ENCODE measurements around the gene INSC.
A peak's percentile ranks its signal among the peaks of the same experiment; 100 is the strongest.

Gene INSC

DNA sequence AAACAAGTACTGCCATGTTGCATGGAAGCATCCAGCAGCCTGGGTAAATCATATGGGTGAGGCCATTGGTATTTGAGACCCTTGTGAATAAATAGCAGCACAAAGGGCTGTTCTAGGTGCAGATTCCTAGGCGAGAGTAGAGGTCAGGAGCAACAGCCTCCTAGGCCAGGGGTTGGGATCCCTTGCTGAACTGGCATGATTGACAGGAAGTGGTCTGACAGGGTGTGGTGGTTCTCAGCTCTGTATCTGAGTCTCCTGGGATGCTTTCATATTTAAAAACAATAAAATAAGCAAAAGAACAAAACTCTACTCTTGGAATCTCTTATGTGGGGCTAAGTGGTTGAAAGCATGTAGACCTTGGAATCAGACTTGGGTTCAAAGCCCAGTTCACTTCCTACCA, 35.8 kb downstream of the INSC start:
- no peak for DNase-seq

- DNase-seq, result no peak
Observed at GRCh38 chr11:15153231-15153630, 38.5 kb downstream of the INSC start.

DNA sequence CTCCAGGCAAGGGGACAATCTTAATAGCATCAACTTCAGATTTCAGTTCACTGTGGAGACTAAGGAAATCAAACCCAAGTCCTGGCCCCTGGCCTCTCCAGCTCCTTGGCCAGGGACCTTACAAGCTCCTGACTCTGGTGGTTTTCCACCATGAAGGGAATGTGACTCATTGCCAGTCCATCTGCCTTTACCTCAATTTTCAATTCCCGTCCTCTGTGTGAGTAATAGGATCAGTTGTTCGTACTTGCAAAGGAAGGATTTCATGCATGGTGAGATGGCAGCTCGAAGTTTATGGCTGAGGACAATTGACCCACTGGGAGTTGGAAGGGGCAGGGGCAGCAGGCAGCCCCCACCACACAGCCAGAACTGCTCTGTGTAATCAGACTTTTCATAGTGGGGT, 42.5 kb downstream of the INSC start:
- no peak for DNase-seq

- no peak for DNase-seq
Observed at GRCh38 chr11:15157606-15158137, 42.9 kb downstream of the INSC start.

DNA sequence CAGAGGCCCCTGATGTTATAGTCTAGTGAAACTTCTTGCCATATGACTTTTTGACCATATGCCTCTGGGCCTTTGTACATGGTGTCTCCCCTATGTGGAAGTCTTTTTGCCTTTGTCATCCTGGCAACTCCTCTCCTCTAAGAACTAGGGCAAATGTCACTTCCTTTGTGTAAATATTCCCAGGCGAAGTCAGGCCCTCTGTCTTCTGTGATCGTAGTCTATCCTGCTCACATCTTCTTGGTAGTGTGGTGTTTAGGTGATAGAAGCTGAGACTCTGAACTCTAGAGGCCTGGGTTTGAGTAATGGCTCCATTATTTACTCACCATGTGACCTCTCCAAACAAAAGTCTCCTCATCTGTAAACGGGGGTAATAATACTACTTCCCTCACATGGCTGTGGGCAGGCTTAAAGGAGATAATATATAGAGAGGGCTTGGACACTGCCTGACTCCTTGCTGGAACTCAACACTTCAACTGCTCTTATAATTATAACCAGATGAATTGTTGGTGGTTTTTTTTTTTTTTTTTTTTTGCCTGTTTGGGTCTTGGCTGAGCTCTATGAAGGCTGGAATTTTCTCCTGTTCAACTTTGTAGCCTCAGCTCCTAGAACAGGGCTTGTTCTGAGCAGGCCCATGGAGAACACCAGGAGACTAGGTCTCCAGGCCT, 43.8 kb downstream of the INSC start:
- no peak for DNase-seq

GRCh38 chr11:15159085-15159484, 44.4 kb downstream of the INSC start:
- peak; percentile 22 for DNase-seq

DNA sequence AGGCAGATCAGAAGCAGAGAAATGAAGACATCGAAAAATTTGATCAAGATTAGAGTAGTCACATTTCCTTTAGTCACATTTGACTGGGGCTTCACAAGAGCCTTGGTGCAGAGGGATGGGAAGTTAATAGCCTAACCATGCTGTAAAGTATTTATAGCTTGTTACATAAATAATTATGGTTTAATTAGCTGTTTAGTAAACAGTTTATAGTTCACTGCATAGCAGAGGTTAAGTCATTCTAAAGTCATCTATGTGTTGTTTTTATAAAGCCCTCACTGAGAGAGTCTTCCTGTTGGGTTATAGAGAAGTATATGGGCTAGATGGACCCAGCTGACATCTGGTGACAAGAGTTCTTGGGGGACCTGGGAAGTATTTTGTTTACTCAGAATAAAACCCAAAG, 47.1 kb downstream of the INSC start:
- no peak for DNase-seq

GRCh38 chr11:15163136-15163535, 48.4 kb downstream of the INSC start:
- DNase-seq, result no peak

DNA sequence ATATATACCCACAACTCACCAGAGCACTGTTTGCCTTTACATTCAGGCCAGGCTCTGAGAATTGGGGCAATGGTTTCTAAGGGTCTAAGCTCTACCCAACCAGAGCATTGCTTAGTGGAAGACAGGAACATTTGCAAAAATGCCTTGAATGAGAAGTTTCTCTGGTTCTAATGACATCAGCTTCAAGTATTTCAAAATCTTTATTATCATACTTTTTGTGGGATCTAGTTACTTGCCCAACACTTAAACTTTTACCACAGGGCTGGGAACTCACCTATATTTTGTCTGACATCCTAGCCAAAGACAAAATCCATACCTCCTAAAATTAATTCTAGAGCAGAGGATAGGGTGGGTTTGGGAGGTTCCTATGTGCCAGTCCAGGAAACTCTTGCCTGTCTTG, 51.5 kb downstream of the INSC start:
- DNase-seq, result no peak

- no peak for DNase-seq
Observed at GRCh38 chr11:15169815-15170551, 55.3 kb downstream of the INSC start.

GRCh38 chr11:15170698-15171097, 56.0 kb downstream of the INSC start:
- DNase-seq, result no peak

GRCh38 chr11:15171956-15172355, 57.2 kb downstream of the INSC start:
- DNase-seq, result no peak

GRCh38 chr11:15175831-15176230, 61.1 kb downstream of the INSC start:
- DNase-seq, result no peak

GRCh38 chr11:15176646-15177163, 62.0 kb downstream of the INSC start:
- DNase-seq, result no peak

GRCh38 chr11:15177491-15177890, 62.8 kb downstream of the INSC start:
- no peak for DNase-seq

DNA sequence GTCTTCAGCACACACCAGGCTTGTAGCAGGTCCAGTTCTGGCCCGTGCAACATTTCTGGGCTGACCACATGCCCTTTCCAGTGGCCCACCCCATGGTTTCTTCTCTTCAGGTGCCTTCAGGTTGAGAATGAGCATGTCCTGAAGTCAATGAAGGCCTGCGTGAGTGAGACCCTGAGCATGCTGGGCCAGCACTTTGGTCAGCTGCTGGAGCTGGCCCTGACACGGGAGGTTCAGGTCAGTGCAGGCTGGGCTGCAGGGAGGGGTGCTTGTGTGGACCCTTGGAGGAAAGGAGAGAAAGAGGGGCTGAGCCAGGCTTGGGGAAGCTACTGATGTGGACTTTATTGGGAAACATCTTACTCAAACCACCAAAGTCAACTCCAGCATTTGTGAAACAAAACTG, 63.5 kb downstream of the INSC start:
- no peak for DNase-seq

GRCh38 chr11:15179167-15179566, 64.4 kb downstream of the INSC start:
- DNase-seq, result no peak

- no peak for DNase-seq
Observed at GRCh38 chr11:15180212-15180792, 65.6 kb downstream of the INSC start.

DNA sequence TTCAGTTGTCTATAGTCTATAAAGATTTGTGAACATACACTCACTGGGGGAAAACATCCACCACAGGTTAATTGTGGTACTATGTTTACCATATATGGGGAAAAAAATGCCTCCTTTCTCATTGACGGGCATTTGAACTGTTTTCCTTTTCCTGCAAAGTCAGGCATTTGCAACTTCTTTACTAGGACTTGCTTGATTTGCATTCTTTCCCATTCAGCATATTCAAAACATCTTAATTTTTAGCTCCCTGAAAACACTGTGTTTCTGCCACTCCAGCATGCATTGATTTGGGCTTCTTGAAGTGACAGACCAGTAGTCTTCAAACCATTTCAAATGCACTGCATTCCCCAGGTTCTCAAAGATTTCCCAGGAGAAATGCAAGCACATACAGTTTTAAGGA, 67.6 kb downstream of the INSC start:
- no peak for DNase-seq

DNA sequence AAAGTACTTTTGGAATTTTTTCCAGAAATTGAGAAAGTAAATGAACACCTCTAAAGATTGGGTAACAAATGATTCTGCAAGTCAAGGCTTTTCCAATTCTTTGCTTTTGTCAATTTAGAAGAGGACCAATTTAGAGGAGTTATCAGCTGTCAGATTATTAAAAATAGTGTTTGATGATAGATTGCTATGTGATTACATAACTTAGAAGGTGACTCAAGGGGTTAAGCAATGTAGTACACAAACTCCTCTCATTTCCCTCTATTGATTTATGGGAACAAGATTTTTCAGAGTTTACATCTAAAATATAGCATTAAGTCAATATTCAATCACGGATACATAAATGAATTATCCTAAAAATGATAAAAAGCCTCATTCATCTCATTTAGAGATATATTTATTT, 70.3 kb downstream of the INSC start:
- DNase-seq, result no peak

GRCh38 chr11:15186146-15186545, 71.4 kb downstream of the INSC start:
- no peak for DNase-seq

DNA sequence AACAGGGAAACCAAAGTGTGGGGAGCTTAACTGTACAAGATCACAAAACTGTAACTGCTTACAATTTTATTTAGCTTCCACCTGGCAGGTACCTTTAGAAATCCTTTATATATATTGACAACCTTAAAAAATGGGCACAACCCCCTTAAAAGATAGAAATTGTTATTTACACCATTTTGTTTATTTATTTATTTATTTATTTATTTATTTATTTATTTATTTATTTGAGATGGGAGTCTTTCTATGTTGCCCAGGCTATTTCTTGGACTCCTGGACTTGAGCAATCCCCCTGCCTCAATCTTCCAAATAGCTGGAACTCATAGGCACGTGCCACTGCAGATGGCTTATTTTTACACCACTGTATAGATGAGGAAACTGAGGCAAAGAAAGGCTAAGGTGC, 74.5 kb downstream of the INSC start:
- DNase-seq, result no peak

DNA sequence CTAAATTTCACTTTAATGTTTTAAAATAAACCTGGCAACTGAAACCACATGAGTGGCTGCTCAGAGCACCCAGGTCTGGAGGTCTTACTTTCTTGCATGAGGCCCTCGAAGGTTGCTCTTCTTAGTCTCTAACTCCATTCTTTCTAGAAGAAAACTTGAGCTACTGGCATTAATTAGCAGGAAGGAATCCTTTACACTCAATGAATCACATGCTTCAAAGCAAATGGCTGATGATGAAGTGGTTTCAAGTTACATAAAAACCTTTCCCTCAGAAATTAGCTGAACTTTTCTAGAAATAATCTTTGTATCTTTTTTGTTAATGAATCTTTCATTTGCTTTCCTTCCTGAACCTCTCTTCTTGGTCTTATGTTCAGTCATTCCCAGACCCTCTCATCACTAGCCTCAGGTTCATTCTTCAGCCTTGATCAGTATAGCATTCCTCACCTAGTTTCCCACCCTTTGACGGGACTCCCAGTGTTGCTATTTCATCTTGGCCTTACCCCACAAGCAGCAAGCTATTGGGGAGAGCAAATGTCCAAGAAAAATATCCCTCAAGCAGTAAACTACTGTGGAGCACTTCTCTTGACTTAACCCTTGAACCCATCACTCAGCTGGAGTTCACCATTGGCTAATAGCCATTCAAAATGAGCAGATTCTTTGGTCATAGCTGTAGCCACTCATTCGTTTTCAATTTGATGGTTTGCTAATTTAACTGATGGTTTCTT, 75.1 kb downstream of the INSC start:
- no peak for DNase-seq
